Suprapubic skin (tissue), 4 donors: ENCODE measurements around the gene EVA1B.

ENCODE experiments used
- CTCF ChIP-seq, 2 donors: fragments of 200-600 bp in 1 of 2; fragments of 450-650 bp in 1 of 2; sonication (generic) in 1 of 2; IDR thresholded peaks; one replicate each; pipeline ENCODE4 v1.5.1; 2016 to 2019; ENCODE audit warnings: antibody characterized with exemption in 2 of 2, mild to moderate bottlenecking in 1 of 2, moderate library complexity in 1 of 2
- EP300 ChIP-seq: sonication (generic); formaldehyde crosslinking; IDR thresholded peaks from one replicate; pipeline ENCODE4 v1.6.1; 2017; ENCODE audit warnings: antibody characterized with exemption
- POLR2A ChIP-seq, 2 donors: fragments of 450-650 bp; IDR thresholded peaks; one replicate each; pipeline ENCODE4 v1.6.1; 2017; ENCODE audit warnings: antibody characterized with exemption in 2 of 2, mild to moderate bottlenecking in 2 of 2, moderate library complexity in 2 of 2
- POLR2AphosphoS5 ChIP-seq, 3 donors: sonication (generic); formaldehyde crosslinking; IDR thresholded peaks; one replicate each; pipeline ENCODE4 v1.6.1; 2017; ENCODE audit warnings: antibody characterized with exemption in 3 of 3

- TF ChIP-seq CTCF (IDR thresholded peaks at IDR 0.05) (no peak), POLR2AphosphoS5 (IDR thresholded peaks at IDR 0.05) (no peak), POLR2A (IDR thresholded peaks at IDR 0.05) (no peak), EP300 (no peak)
Observed at GRCh38 chr1:36300526-36300925, 22.9 kb downstream of the EVA1B start.
